ENCODE measurements around the gene USP4. TPM values are rescaled to one million over a fixed set of nuclear protein-coding genes. Genes with fewer than 3 reads are reported as not detected.

USP4 gene, protein sequence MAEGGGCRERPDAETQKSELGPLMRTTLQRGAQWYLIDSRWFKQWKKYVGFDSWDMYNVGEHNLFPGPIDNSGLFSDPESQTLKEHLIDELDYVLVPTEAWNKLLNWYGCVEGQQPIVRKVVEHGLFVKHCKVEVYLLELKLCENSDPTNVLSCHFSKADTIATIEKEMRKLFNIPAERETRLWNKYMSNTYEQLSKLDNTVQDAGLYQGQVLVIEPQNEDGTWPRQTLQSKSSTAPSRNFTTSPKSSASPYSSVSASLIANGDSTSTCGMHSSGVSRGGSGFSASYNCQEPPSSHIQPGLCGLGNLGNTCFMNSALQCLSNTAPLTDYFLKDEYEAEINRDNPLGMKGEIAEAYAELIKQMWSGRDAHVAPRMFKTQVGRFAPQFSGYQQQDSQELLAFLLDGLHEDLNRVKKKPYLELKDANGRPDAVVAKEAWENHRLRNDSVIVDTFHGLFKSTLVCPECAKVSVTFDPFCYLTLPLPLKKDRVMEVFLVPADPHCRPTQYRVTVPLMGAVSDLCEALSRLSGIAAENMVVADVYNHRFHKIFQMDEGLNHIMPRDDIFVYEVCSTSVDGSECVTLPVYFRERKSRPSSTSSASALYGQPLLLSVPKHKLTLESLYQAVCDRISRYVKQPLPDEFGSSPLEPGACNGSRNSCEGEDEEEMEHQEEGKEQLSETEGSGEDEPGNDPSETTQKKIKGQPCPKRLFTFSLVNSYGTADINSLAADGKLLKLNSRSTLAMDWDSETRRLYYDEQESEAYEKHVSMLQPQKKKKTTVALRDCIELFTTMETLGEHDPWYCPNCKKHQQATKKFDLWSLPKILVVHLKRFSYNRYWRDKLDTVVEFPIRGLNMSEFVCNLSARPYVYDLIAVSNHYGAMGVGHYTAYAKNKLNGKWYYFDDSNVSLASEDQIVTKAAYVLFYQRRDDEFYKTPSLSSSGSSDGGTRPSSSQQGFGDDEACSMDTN
- 10 to 100 TPM; 52.7 to 84.0 (median 76.1) TPM for polyA plus RNA-seq

DNA sequence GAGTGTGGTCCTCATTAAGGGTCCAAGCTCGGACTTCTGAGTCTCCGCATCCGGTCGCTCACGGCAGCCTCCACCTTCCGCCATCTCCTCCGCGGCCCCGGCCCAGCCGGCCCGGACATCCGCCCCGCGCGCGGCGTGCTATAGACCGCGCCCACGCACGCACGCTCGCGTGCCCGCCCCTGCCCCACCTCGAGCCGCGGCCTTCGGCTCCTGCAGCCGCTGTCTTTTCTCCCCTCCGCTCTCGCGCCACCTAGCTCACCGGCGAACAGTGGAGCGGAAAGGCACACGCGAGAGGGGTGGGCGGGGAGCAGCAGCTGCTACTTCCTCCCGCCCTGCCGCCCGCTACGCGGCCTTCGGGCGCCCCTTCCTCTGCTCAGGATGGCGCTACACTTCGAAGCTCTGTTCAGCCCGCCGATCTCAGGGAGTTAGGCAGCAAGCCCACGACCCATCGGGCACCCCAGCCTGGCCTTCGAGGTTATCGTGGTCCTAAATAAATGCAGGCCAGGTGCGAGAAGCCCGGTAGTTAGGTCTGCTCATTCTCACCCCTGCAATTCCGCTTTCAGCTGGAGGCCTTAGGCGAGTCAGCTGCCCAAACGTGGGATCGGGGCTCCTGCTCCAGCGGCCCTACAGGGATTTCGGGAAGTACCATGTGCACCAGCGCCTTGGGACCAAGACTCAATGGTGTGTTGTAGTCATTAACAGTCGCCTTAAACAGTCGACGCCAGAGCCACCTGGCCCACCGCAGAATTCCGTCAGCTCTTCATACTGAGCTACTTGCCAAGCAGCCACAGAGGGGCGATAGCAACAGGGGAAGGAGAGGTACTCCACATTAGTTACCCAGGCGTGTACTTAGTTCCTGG, at the start of gene USP4:
Gene USP4, minus strand, starts transcription at position 113 of the 860 bp plus-strand sequence. Its CDS starts 29 bp downstream, at position 84.
- peak within 1 kb of the TSS; percentile 92 to 99 (median 93) for H3K27ac Mint-ChIP-seq
- peaks cover 0 to 7% (median 0%) of the 10 kb centered on the region in 3 donors for H3K36me3 Mint-ChIP-seq
- no peaks in the 10 kb centered on the region for H3K9me3 Mint-ChIP-seq
- peak; percentile 88 to 91 (median 90) for DNase-seq
- peaks cover 35 to 45% of the 10 kb centered on the region in 2 donors for H3K4me1 Mint-ChIP-seq
- H3K27me3 Mint-ChIP-seq (ENCODE audit: low read depth in 3 of 3) = peaks cover 2 to 4% (median 3%) of the 10 kb centered on the region in 3 donors
- H3K4me3 Mint-ChIP-seq = peak within 1 kb of the TSS; percentile 88 to 95 (median 95)

DNA sequence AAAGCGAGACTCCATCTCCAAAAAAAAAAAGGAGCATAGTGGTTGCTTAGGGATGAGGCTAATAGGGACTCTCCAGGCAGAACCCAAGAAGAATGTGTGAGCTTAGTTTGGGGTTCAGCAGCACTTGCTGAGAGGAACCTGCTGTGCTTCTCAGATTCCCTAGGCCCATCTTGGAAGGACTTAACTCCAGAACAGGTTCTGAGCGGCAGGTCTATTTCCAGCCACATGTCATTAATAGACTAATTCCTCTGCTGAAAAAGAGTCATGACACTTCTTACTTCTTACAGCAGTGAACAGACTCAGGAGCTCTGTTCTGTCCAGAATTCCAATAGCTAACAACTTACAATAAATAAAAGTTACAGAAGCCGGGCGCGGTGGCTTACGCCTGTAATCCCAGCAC, 49.4 kb upstream of the USP4 start:
- H3K4me1 Mint-ChIP-seq = peaks cover 69 to 71% of the 10 kb centered on the region in 2 donors
- H3K4me3 Mint-ChIP-seq = no peak overlapping the region
- DNase-seq = no peak
- no peaks in the 10 kb centered on the region for H3K9me3 Mint-ChIP-seq
- peaks cover 0 to 2% (median 1%) of the 10 kb centered on the region in 3 donors for H3K27me3 Mint-ChIP-seq (ENCODE audit: low read depth in 3 of 3)
- H3K27ac Mint-ChIP-seq = peak overlapping the region in 1 of 6 donors; percentile 28
- H3K36me3 Mint-ChIP-seq = no peaks in the 10 kb centered on the region

DNA sequence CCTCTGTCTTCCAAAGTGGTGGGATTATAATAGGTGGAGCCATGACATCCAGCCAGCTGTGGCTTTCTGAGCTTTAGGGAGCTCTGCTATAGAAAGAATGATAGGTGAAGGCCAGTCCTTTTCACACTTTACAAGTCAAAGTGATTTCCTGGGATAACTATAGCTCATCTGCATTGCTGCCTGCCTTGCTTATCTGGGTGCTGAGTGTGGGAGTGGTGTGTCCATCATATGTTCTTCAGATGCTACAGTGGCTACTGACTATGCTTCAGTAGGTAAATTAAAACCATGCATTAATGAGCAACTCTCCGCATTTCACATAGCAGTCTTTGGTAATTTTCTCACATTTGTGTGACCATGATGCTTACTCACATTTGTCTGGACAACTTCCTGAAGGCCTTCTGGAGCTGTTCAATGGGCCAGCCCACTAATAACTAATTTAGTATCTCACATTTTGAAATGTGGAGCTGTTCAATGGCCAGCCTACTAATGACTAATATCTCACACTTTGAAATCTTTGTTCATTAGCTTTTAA, 48.5 kb upstream of the USP4 start:
- H3K36me3 Mint-ChIP-seq = no peaks in the 10 kb centered on the region
- H3K27ac Mint-ChIP-seq = peak overlapping the region; percentile 43 to 84 (median 68)
- no peak for DNase-seq
- H3K27me3 Mint-ChIP-seq (ENCODE audit: low read depth in 3 of 3) = peaks cover 0 to 2% (median 1%) of the 10 kb centered on the region in 3 donors
- H3K9me3 Mint-ChIP-seq = no peaks in the 10 kb centered on the region
- peaks cover 73 to 75% of the 10 kb centered on the region in 2 donors for H3K4me1 Mint-ChIP-seq
- H3K4me3 Mint-ChIP-seq = peak overlapping the region in 2 of 5 donors; percentile 32 to 36

DNA sequence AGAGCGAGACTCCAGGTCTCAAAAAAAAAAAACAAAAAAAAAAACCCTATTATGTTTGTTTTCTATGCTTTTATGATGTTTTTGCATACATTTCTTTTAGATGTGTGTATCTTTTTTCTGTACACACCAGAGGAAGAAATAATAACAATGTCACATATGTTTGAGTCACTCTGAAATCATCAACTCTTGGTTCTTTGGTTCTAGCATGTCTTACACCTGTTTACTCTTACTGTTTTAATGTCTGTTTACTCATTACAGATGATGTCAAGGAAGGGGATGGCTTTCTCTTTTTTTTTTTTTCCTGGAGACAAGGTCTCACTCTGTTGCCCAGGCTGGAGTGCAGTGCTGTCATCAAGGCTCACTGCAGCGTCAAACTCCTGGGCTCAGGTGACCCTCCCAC, 47.9 kb upstream of the USP4 start:
- no peaks in the 10 kb centered on the region for H3K36me3 Mint-ChIP-seq
- no peaks in the 10 kb centered on the region for H3K9me3 Mint-ChIP-seq
- H3K4me3 Mint-ChIP-seq = peak overlapping the region in 4 of 5 donors; percentile 10 to 65 (median 26)
- no peak for DNase-seq
- peak overlapping the region; percentile 63 to 90 (median 80) for H3K27ac Mint-ChIP-seq
- H3K4me1 Mint-ChIP-seq = peaks cover 74 to 75% of the 10 kb centered on the region in 2 donors
- H3K27me3 Mint-ChIP-seq (ENCODE audit: low read depth in 3 of 3) = peaks cover 0 to 1% (median 0%) of the 10 kb centered on the region in 3 donors

DNA sequence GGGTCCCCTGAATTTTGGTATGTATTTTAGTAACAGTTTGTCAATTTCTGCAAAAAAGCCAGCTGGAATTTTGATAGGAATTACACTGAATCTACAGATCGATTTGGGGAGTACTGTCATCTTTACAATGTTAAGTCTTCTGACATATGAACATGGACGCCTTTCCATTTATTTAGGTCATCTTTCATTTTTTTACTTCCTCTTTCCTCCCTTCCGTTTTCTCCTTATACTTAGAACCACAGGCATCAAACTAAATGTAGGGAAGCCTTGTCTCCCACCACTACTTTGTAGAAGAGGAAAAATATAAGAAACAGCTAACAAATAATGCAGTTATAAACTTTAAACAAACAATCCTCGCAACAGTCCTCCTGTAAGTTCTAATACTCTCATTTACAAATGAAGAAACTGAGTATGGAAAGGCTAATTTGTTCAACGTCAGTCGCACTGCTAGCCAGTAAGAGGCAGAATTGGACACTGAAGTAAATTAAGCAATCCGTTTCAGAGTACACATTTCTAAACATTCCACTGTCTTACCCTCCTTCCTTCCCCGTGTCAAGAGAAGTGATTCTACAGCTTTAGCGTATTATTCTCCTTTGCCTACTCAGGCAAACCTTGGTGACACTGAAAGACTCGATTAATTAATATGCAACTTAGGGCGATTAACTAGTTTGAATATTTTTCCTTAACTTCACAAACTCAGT, 46.4 kb upstream of the USP4 start:
- Mint-ChIP-seq H3K27me3 (ENCODE audit: low read depth in 3 of 3) (peaks cover 0 to 1% (median 0%) of the 10 kb centered on the region in 3 donors), H3K9me3 (no peaks in the 10 kb centered on the region), H3K36me3 (no peaks in the 10 kb centered on the region), H3K27ac (peak overlapping the region; percentile 62 to 88 (median 74)), H3K4me3 (peak overlapping the region; percentile 9 to 66 (median 49)), H3K4me1 (peaks cover 73 to 75% of the 10 kb centered on the region in 2 donors)
- no peak for DNase-seq

DNA sequence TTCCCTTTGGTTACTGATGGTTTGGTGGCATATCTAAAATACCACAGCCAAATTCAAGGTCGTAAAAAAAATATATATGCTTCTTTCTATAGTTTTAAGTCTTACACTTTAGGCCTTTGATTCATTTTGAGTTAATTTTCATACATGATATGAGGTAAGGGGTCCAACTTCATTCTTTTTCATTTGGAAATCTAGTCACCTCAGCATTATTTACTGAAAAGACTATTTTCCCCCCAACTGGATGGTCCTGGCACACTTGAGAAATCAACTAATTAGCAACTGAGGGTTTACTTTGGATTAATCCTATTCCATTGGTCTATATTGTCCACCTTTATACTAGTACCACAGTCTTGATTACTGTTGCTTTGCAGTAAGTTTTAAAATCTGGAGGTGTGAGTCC, 45.8 kb upstream of the USP4 start:
- H3K9me3 Mint-ChIP-seq = no peaks in the 10 kb centered on the region
- peaks cover 70 to 76% of the 10 kb centered on the region in 2 donors for H3K4me1 Mint-ChIP-seq
- H3K36me3 Mint-ChIP-seq = no peaks in the 10 kb centered on the region
- H3K27ac Mint-ChIP-seq = peak overlapping the region in 5 of 6 donors; percentile 35 to 88 (median 65)
- H3K27me3 Mint-ChIP-seq (ENCODE audit: low read depth in 3 of 3) = peaks cover 0 to 1% (median 0%) of the 10 kb centered on the region in 3 donors
- peak overlapping the region in 4 of 5 donors; percentile 27 to 42 (median 31) for H3K4me3 Mint-ChIP-seq
- no peak for DNase-seq

DNA sequence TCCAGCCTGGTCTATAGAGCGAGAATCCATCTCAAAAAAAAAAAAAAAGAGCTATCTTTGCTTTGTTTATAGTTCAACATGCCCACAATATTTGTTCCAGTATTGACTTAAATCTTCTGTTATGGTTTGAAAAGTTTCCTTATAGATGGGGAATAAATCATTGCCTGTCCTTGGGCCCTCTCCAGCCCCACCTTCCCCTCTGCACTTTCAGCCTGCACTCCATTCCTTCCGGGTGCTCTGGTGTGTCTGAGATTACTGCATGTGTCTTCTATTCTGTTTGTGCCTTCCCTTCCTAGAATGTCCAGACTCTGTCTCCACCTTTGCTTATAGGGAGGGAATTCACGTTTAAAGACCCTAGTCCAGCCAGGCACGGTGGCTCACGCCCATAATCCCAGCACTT, 43.5 kb upstream of the USP4 start:
- Mint-ChIP-seq H3K27me3 (ENCODE audit: low read depth in 3 of 3) (peaks cover 0 to 1% (median 0%) of the 10 kb centered on the region in 3 donors), H3K36me3 (no peaks in the 10 kb centered on the region), H3K9me3 (no peaks in the 10 kb centered on the region), H3K27ac (peak overlapping the region; percentile 40 to 75 (median 66)), H3K4me1 (peaks cover 73 to 81% of the 10 kb centered on the region in 2 donors), H3K4me3 (peak overlapping the region in 4 of 5 donors; percentile 10 to 43 (median 20))
- no peak for DNase-seq

DNA sequence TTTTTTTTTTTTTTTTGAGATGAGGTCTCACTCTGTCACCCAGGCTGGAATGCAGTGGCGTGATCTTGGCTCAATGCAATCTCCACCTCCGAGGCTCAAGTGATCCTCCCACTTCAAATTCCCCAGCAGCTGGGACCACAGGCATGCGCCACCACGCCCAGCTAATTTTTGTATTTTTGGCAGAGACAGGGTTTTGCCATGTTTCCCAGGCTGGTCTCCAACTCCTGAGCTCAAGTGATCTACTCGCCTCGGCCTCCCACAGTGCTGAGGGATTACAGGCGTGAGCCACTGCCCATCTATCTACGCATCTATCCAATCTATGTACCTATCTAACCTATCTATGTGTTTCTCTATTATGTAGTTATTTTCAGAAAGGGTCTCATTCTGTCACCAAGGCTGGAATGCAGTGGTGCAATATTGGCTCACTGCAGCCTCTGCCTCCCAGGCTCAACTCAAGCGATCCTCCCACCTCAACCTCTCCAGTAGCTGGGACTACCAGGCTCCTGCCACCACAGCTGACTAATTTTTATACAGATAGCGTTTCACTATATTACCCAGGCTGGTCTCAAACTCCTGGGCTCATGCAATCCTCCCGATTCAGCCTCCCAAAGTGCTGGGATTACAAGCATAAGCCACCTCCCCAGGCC, 38.5 kb upstream of the USP4 start:
- DNase-seq = no peak
- H3K27me3 Mint-ChIP-seq (ENCODE audit: low read depth in 3 of 3) = peaks cover 0 to 2% (median 0%) of the 10 kb centered on the region in 3 donors
- peaks cover 57 to 67% of the 10 kb centered on the region in 2 donors for H3K4me1 Mint-ChIP-seq
- no peaks in the 10 kb centered on the region for H3K9me3 Mint-ChIP-seq
- H3K36me3 Mint-ChIP-seq = peaks cover 0 to 6% (median 0%) of the 10 kb centered on the region in 3 donors
- peak overlapping the region in 5 of 6 donors; percentile 19 to 84 (median 50) for H3K27ac Mint-ChIP-seq
- H3K4me3 Mint-ChIP-seq = peak overlapping the region in 2 of 5 donors; percentile 28 to 67

DNA sequence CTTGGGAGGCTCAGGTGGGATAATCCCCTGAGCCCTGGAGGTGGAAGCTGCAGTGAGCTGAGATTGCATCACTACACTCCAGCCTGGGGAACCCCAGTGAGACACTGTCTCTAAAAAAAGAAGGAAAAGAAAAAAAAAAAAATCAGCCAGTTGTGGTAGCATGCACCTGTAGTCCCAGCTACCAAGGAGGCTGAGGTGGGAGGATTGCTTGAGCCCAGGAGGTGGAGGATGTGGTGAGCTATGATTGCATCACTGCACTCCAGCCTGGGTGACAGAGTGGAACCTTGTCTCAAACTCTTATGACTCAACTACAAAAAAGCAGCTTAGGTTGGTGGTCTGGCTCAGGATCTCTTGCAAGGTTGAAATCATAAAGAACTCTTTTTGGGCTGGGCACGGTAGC, 37.6 kb upstream of the USP4 start:
- Mint-ChIP-seq H3K4me3 (peak overlapping the region in 2 of 5 donors; percentile 15 to 26), H3K4me1 (peaks cover 55 to 66% of the 10 kb centered on the region in 2 donors), H3K36me3 (peaks cover 0 to 8% (median 7%) of the 10 kb centered on the region in 3 donors), H3K27me3 (ENCODE audit: low read depth in 3 of 3) (peaks cover 0 to 2% (median 0%) of the 10 kb centered on the region in 3 donors), H3K9me3 (no peaks in the 10 kb centered on the region), H3K27ac (peak overlapping the region in 3 of 6 donors; percentile 6 to 64 (median 57))
- no peak for DNase-seq

DNA sequence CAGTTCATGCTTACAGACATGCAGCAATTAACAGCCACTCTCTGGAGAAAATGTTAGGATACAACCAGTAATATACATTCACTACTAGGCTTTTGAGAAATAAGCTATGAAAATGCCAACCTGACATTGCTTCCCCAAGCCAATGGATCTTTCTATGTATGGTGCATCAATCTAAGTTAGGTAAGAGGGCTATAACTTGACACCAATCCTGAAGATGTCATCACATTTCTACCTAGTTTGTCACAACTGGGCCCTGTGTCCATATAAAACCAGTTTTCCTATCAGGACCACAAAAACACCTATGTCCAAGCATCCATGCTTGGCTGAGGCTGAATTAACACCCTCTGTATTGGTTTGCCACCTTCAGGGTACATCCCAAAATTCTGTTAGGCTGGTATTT, 32.1 kb upstream of the USP4 start:
- Mint-ChIP-seq H3K27ac (peak overlapping the region in 2 of 6 donors; percentile 31 to 64), H3K4me1 (peaks cover 28 to 48% of the 10 kb centered on the region in 2 donors)

DNA sequence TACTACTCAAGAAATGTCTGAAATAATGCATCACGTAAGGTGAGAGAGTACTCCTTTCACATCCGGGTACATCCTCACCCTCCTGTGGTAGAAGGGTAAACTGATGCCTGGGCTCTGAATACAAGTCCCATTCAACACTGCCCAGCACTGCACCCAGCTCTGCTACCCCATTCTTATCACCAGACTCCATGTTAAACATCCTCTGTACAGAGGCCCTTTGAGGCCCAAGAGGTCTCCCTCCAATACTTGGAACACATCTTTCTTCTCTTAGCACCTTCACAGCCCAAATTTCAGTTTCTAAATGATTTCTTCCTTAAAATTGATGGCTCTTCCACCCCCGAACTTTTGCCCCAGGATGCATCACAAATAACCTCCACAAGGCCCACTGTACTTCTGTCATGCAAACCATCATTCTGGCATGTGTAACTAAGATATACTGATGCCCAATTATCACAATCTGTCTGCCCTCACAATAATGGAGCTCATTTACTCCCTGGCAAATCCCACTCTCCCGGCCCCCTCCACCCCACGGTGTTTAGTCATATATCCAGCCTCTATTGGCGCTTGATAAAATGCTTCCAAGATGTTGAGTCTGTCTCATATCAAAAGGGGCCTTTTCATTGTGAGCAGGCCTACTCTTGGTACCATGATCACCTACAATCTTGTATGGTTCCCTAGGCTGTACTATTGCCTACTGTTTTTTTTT, 30.9 kb upstream of the USP4 start:
- H3K27ac Mint-ChIP-seq = peak overlapping the region in 5 of 6 donors; percentile 1 to 60 (median 15)
- H3K36me3 Mint-ChIP-seq = peaks cover 0 to 29% (median 15%) of the 10 kb centered on the region in 3 donors

More for the DNA sequence above, 32.1 kb upstream of the USP4 start:
- no peak for DNase-seq
- H3K9me3 Mint-ChIP-seq = no peaks in the 10 kb centered on the region
- no peak overlapping the region for H3K4me3 Mint-ChIP-seq
- H3K36me3 Mint-ChIP-seq = peaks cover 0 to 25% (median 11%) of the 10 kb centered on the region in 3 donors
- H3K27me3 Mint-ChIP-seq (ENCODE audit: low read depth in 3 of 3) = peaks cover 0 to 6% (median 5%) of the 10 kb centered on the region in 3 donors

More for the DNA sequence above, 30.9 kb upstream of the USP4 start:
- peak overlapping the region in 1 of 5 donors; percentile 4 for H3K4me3 Mint-ChIP-seq
- no peak for DNase-seq
- peaks cover 0 to 9% (median 5%) of the 10 kb centered on the region in 3 donors for H3K27me3 Mint-ChIP-seq (ENCODE audit: low read depth in 3 of 3)
- peaks cover 23 to 49% of the 10 kb centered on the region in 2 donors for H3K4me1 Mint-ChIP-seq
- H3K9me3 Mint-ChIP-seq = no peaks in the 10 kb centered on the region
